Astrocyte (in vitro differentiated cells and primary cell): Measurements from ENCODE around the gene TTC27.

Experiments
- CTCF ChIP-seq: IDR thresholded peaks from 2 replicates; pipeline ENCODE4 v1.5.1; 2011; ENCODE audit warnings: low read depth, mild to moderate bottlenecking, inconsistent platforms, low read length, moderate library complexity; ENCODE audit not compliant: insufficient read depth
- EZH2 ChIP-seq: IDR thresholded peaks from 2 replicates; pipeline ENCODE4 v1.6.1; 2012; ENCODE audit warnings: mild to moderate bottlenecking, low read length, inconsistent platforms; ENCODE audit not compliant: insufficient read depth

- TF ChIP-seq EZH2 (no peak), CTCF (no peak)
Observed at GRCh38 chr2:32626639-32627221, 1.1 kb upstream of the TTC27 start.
